ENCODE data around the gene AKIRIN2.

GRCh38 chr6:87653074-87653962 is 48.7 kb downstream of the AKIRIN2 start:
- TF ChIP-seq, protein P1, sequence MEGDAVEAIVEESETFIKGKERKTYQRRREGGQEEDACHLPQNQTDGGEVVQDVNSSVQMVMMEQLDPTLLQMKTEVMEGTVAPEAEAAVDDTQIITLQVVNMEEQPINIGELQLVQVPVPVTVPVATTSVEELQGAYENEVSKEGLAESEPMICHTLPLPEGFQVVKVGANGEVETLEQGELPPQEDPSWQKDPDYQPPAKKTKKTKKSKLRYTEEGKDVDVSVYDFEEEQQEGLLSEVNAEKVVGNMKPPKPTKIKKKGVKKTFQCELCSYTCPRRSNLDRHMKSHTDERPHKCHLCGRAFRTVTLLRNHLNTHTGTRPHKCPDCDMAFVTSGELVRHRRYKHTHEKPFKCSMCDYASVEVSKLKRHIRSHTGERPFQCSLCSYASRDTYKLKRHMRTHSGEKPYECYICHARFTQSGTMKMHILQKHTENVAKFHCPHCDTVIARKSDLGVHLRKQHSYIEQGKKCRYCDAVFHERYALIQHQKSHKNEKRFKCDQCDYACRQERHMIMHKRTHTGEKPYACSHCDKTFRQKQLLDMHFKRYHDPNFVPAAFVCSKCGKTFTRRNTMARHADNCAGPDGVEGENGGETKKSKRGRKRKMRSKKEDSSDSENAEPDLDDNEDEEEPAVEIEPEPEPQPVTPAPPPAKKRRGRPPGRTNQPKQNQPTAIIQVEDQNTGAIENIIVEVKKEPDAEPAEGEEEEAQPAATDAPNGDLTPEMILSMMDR (IDR thresholded peaks at IDR 0.05) = no peak
- no peak for TF ChIP-seq EP300 (IDR thresholded peaks at IDR 0.05)
- TF ChIP-seq POLR2A (IDR thresholded peaks at IDR 0.05) = no peak
